ENCODE results near the gene ASAP2. TPM values are rescaled to one million over a fixed set of nuclear protein-coding genes. Genes with fewer than 3 reads are reported as not detected.

ASAP2 gene
- polyA plus RNA-seq, 1 experiment, result 30.0 TPM

GRCh38 chr2:9244985-9245544 is 38.5 kb downstream of the ASAP2 start:
- Histone ChIP-seq H3K27ac (ENCODE audit: low read depth, low read length) (no peak overlapping the region), H3K9me3 (ENCODE audit: control insufficient read depth, insufficient read depth, low read length) (no peaks in the 10 kb centered on the region), H3K27me3 (ENCODE audit: control insufficient read depth, insufficient read depth, low read length) (no peaks in the 10 kb centered on the region), H3K4me3 (ENCODE audit: low read depth, low read length) (no peak overlapping the region)
- POLR2A ChIA-PET, result no interaction called here
- no peak for DNase-seq (ENCODE audit: low read depth, low spot score)
- TF ChIP-seq, protein P1, sequence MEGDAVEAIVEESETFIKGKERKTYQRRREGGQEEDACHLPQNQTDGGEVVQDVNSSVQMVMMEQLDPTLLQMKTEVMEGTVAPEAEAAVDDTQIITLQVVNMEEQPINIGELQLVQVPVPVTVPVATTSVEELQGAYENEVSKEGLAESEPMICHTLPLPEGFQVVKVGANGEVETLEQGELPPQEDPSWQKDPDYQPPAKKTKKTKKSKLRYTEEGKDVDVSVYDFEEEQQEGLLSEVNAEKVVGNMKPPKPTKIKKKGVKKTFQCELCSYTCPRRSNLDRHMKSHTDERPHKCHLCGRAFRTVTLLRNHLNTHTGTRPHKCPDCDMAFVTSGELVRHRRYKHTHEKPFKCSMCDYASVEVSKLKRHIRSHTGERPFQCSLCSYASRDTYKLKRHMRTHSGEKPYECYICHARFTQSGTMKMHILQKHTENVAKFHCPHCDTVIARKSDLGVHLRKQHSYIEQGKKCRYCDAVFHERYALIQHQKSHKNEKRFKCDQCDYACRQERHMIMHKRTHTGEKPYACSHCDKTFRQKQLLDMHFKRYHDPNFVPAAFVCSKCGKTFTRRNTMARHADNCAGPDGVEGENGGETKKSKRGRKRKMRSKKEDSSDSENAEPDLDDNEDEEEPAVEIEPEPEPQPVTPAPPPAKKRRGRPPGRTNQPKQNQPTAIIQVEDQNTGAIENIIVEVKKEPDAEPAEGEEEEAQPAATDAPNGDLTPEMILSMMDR (IDR thresholded peaks at IDR 0.05; ENCODE audit: low read depth, low read length), result no peak
- CTCF ChIA-PET, result interaction anchor here (0.5 to 1.2 kb wide), 2 partner anchors 39 to 315 kb away, joined by 3 read pairs; partner anchors contain the start of gene ASAP2

DNA sequence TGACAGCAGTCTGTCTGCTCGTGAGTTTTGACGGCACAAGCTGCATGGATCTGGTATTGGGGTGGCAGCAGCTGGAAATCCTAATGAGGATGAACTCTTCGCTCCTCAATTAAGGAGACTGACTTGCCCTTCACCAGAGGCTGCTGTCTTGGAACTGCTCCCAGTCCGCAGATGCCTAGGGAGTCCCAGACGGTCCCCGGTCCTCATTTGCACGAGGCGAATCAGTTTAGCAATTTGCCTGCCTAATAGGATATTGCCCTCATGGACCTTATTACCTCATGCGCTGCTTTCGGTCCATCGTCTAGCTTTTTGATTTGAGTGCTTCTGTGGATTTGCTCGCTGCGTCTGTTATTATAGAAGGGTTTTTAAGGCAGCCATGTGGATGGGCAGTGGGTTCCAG is 40.6 kb downstream of the ASAP2 start:
- Histone ChIP-seq H3K4me3 (ENCODE audit: low read depth, low read length) (no peak overlapping the region), H3K9me3 (ENCODE audit: control insufficient read depth, insufficient read depth, low read length) (no peaks in the 10 kb centered on the region), H3K27me3 (ENCODE audit: control insufficient read depth, insufficient read depth, low read length) (no peaks in the 10 kb centered on the region), H3K27ac (ENCODE audit: low read depth, low read length) (no peak overlapping the region)
- CTCF ChIA-PET, result no interaction called here
- POLR2A ChIA-PET, result no interaction called here
- TF ChIP-seq, protein P1 (IDR thresholded peaks at IDR 0.05; ENCODE audit: low read depth, low read length), result no peak
- DNase-seq (ENCODE audit: low read depth, low spot score), result no peak

DNA sequence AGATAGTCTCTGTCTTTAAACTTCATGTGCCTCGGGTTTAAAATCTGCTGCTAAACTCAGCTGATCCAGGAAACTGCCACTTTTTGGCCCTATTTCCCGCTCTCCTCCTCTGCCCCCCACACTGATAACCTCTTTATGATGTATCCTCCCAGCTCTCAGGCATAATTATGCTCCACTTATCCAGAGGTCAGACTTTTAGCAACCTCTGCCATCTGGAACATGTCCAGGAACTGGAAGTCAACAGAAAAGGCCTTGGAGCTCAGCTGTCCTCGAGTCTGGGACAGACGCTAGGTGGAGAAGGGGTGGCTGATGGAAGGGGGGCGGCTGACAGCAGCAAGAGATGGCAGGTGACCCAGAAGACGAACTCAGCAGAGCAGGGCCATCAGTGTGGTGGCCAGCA is 41.2 kb downstream of the ASAP2 start:
- CTCF ChIA-PET, result no interaction called here
- POLR2A ChIA-PET, result no interaction called here

DNA sequence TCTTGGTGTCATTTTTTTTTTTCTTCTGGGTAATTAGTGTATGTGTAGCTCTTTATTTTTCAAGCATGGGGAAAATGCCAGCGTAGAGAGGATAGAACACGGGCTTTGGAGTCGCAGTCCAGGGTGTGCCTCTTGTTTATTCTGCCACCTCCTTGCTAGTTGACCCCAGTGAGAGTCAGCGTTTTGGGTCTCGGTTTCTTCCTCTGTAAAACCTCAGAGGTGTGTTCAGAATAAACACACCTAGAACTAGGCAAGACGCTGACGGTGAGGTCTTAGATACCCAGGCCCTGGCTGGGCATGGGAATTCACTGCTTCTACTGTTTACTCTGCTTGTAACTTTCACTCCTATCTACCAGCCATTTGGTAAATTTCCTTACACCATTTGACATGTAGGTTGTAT is 41.8 kb downstream of the ASAP2 start:
- no peak overlapping the region for H3K4me3 ChIP-seq (ENCODE audit: low read depth, low read length)

More for the DNA sequence above, 41.2 kb downstream of the ASAP2 start:
- Histone ChIP-seq H3K4me3 (ENCODE audit: low read depth, low read length) (no peak overlapping the region), H3K27ac (ENCODE audit: low read depth, low read length) (no peak overlapping the region), H3K27me3 (ENCODE audit: control insufficient read depth, insufficient read depth, low read length) (no peaks in the 10 kb centered on the region), H3K9me3 (ENCODE audit: control insufficient read depth, insufficient read depth, low read length) (no peaks in the 10 kb centered on the region)
- TF ChIP-seq, protein P1 (IDR thresholded peaks at IDR 0.05; ENCODE audit: low read depth, low read length), result no peak
- no peak for DNase-seq (ENCODE audit: low read depth, low spot score)

More for the DNA sequence above, 41.8 kb downstream of the ASAP2 start:
- H3K27me3 ChIP-seq (ENCODE audit: control insufficient read depth, insufficient read depth, low read length), result no peaks in the 10 kb centered on the region
- TF ChIP-seq, protein P1 (IDR thresholded peaks at IDR 0.05; ENCODE audit: low read depth, low read length), result no peak
- ChIA-PET CTCF (interaction anchor here (1.2 kb wide), 1 partner anchor 85 kb away, joined by 4 read pairs; no protein-coding TSS in a partner anchor), POLR2A (interaction anchor here (1.1 kb wide), 1 partner anchor 39 kb away, joined by 4 read pairs; no protein-coding TSS in a partner anchor)
- no peak overlapping the region for H3K27ac ChIP-seq (ENCODE audit: low read depth, low read length)
- no peaks in the 10 kb centered on the region for H3K9me3 ChIP-seq (ENCODE audit: control insufficient read depth, insufficient read depth, low read length)
- no peak for DNase-seq (ENCODE audit: low read depth, low spot score)
